ENCODE measurements around the gene ZFP2.
A peak's percentile ranks its signal among the peaks of the same experiment; 100 is the strongest.
"Not testable (repeated sequence)": the region's sequence is repeated elsewhere in the genome, so short reads cannot be mapped to it uniquely, and the experiment has no call there.

The ZFP2 gene

GRCh38 chr5:178895615-178896571 is at the start of gene ZFP2:
TSS of gene ZFP2 (plus strand) at chr5:178895913. CDS start at chr5:178931314, 35,401 bp downstream.
- H3K9me3 ChIP-seq (ENCODE audit: insufficient read depth, low read length): no peaks in the 10 kb centered on the region
- DNase-seq (ENCODE audit: low read depth, low spot score): peak; percentile 49
- peak within 1 kb of the TSS; percentile 88 for H3K9ac ChIP-seq (ENCODE audit: insufficient read length, low read depth)
- TF ChIP-seq SUZ12 (IDR thresholded peaks at IDR 0.05; ENCODE audit: extremely low read depth, insufficient read depth, insufficient read length) (no peak), ZNF274 (IDR thresholded peaks at IDR 0.05; ENCODE audit: low read depth, low read length) (no peak), YY1 (IDR thresholded peaks at IDR 0.05; ENCODE audit: insufficient read depth, insufficient read length) (no peak)
- no peaks in the 10 kb centered on the region for H3K27me3 ChIP-seq (ENCODE audit: insufficient read depth, insufficient read length)
- no peaks in the 10 kb centered on the region for H3K36me3 ChIP-seq (ENCODE audit: insufficient read depth, insufficient read length, low read length)
- peak within 1 kb of the TSS; percentile 77 for H3K4me3 ChIP-seq (ENCODE audit: insufficient read length, low read depth)
- no peaks in the 10 kb centered on the region for H3K4me1 ChIP-seq (ENCODE audit: insufficient read depth, insufficient read length)

DNA sequence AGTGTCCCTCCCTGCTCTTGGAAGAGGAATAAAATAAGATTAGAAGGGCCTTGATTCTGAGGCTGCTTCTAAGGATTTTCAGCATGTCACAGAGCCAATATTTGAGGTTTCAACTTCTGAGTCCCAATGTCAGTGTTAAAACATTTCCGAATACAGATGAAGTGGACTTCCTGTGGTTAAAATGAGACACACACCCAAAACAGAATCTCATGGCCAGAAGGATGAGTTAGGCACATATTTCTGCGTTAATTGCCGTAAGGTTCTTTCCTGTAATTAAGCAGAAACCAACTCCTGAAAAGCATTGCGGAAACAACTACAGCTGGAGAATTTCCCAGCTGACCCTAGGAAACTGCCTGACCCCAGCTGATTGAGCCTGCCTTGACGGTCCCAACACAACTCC is 46.4 kb upstream of the ZFP2 start:
- H3K4me1 ChIP-seq (ENCODE audit: insufficient read depth, insufficient read length): no peaks in the 10 kb centered on the region
- no peaks in the 10 kb centered on the region for H3K36me3 ChIP-seq (ENCODE audit: insufficient read depth, insufficient read length, low read length)
- no peak overlapping the region for H3K9ac ChIP-seq (ENCODE audit: insufficient read length, low read depth)
- no peaks in the 10 kb centered on the region for H3K9me3 ChIP-seq (ENCODE audit: insufficient read depth, low read length)
- no peaks in the 10 kb centered on the region for H3K27me3 ChIP-seq (ENCODE audit: insufficient read depth, insufficient read length)
- no peak overlapping the region for H3K4me3 ChIP-seq (ENCODE audit: insufficient read length, low read depth)
- TF ChIP-seq ZNF274 (IDR thresholded peaks at IDR 0.05; ENCODE audit: low read depth, low read length) (no peak), YY1 (IDR thresholded peaks at IDR 0.05; ENCODE audit: insufficient read depth, insufficient read length) (no peak), SUZ12 (IDR thresholded peaks at IDR 0.05; ENCODE audit: extremely low read depth, insufficient read depth, insufficient read length) (no peak)
- no peak for DNase-seq (ENCODE audit: low read depth, low spot score)

- no peak for TF ChIP-seq ZNF274 (IDR thresholded peaks at IDR 0.05; ENCODE audit: low read depth, low read length)
- no peak for TF ChIP-seq SUZ12 (IDR thresholded peaks at IDR 0.05; ENCODE audit: extremely low read depth, insufficient read depth, insufficient read length)
- no peak for TF ChIP-seq YY1 (IDR thresholded peaks at IDR 0.05; ENCODE audit: insufficient read depth, insufficient read length)
- no peaks in the 10 kb centered on the region for H3K4me1 ChIP-seq (ENCODE audit: insufficient read depth, insufficient read length)
- no peaks in the 10 kb centered on the region for H3K9me3 ChIP-seq (ENCODE audit: insufficient read depth, low read length)
- no peaks in the 10 kb centered on the region for H3K27me3 ChIP-seq (ENCODE audit: insufficient read depth, insufficient read length)
- no peak for DNase-seq (ENCODE audit: low read depth, low spot score)
- no peak overlapping the region for H3K9ac ChIP-seq (ENCODE audit: insufficient read length, low read depth)
- H3K36me3 ChIP-seq (ENCODE audit: insufficient read depth, insufficient read length, low read length): no peaks in the 10 kb centered on the region
- H3K4me3 ChIP-seq (ENCODE audit: insufficient read length, low read depth): no peak overlapping the region
Measured at GRCh38 chr5:178851951-178852350, 43.8 kb upstream of the ZFP2 start.

- no peak for DNase-seq (ENCODE audit: low read depth, low spot score)
- no peaks in the 10 kb centered on the region for H3K27me3 ChIP-seq (ENCODE audit: insufficient read depth, insufficient read length)
- no peaks in the 10 kb centered on the region for H3K36me3 ChIP-seq (ENCODE audit: insufficient read depth, insufficient read length, low read length)
- no peaks in the 10 kb centered on the region for H3K9me3 ChIP-seq (ENCODE audit: insufficient read depth, low read length)
- TF ChIP-seq ZNF274 (IDR thresholded peaks at IDR 0.05; ENCODE audit: low read depth, low read length) (no peak), SUZ12 (IDR thresholded peaks at IDR 0.05; ENCODE audit: extremely low read depth, insufficient read depth, insufficient read length) (no peak), YY1 (IDR thresholded peaks at IDR 0.05; ENCODE audit: insufficient read depth, insufficient read length) (no peak)
- no peak overlapping the region for H3K9ac ChIP-seq (ENCODE audit: insufficient read length, low read depth)
- no peak overlapping the region for H3K4me3 ChIP-seq (ENCODE audit: insufficient read length, low read depth)
- no peaks in the 10 kb centered on the region for H3K4me1 ChIP-seq (ENCODE audit: insufficient read depth, insufficient read length)
Measured at GRCh38 chr5:178854284-178854683, 41.4 kb upstream of the ZFP2 start.

DNA sequence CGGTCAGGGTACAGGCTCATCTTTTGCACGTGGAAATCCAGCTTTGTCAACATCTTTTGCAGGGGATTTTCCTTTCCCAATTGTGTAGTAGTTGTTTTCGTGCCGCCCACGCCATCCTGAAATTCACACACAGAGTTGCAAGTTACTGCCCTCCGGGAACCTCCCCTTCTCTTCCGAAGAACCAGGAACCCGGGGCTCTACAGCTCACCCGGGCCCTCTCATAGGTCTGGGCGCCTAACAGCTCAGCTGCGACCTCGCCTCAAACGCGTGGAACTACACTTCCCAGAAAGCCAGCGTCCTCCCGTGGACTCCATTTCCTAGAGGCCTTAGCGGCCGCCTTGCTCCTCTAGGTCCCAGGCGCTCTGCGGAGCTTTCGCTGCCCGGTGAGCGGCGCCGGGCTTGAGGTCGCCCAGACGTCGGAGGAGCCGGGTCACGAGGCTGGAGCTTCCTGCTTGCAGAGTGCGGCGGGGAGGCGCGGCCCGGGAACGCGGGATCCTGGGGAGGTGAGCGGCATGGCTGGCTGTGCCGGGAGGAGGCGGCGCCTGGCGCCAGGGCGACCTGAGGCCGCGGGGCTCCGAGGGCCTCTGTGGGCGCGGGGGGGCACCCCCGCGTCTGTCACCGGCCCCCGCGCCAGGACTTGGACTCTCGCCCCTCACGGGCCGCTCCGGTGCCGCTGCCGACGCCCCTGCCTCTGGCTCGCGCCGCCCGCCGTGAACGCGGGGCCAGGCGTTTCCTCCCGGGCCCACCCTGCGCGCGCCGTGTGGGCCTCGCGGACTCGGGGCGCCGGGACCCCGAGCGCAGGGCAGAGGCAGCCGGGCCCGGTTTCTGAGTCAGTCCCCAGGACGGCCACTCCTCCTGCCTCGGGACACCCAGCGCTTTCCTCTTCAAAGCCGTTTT is 35.8 kb upstream of the ZFP2 start, which contains the start of gene ZNF354B:
ZNF354B (plus strand) TSS at position 329 of the 897 bp plus-strand sequence. CDS start 1,095 bp downstream, outside the sequence.
- TF ChIP-seq SUZ12 (IDR thresholded peaks at IDR 0.05; ENCODE audit: extremely low read depth, insufficient read depth, insufficient read length): no peak
- no peak for TF ChIP-seq ZNF274 (IDR thresholded peaks at IDR 0.05; ENCODE audit: low read depth, low read length)
- TF ChIP-seq YY1 (IDR thresholded peaks at IDR 0.05; ENCODE audit: insufficient read depth, insufficient read length): no peak
- Histone ChIP-seq H3K9ac (ENCODE audit: insufficient read length, low read depth) (peak within 1 kb of the TSS; percentile 81), H3K36me3 (ENCODE audit: insufficient read depth, insufficient read length, low read length) (peaks cover 15% of the 10 kb centered on the region), H3K27me3 (ENCODE audit: insufficient read depth, insufficient read length) (no peaks in the 10 kb centered on the region), H3K9me3 (ENCODE audit: insufficient read depth, low read length) (no peaks in the 10 kb centered on the region), H3K4me3 (ENCODE audit: insufficient read length, low read depth) (peak within 1 kb of the TSS; percentile 68), H3K4me1 (ENCODE audit: insufficient read depth, insufficient read length) (no peaks in the 10 kb centered on the region)
- DNase-seq (ENCODE audit: low read depth, low spot score): peak; percentile 86

DNA sequence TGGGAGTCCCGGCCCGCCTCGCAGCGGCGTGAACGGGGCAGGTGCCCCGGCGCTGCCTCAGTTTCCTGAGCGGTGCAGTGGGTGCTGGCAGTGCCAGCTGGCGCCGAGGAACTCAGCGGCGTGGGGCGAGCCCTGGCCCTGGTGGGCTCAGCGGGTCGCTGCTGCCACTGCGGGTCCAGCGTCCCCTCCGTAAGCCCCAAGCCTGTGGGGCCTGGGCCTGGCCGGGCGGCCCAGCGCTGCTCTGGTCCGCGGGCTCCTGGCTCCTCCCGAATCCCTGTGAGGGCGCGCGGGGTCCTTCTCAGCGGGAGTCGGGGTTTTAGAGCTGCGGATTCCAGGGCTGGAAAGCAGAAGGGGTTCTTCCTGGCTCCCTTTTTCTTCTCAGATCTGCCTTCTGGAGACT is 35.1 kb upstream of the ZFP2 start:
- H3K9ac ChIP-seq (ENCODE audit: insufficient read length, low read depth); H3K4me1 ChIP-seq (ENCODE audit: insufficient read depth, insufficient read length); H3K27me3 ChIP-seq (ENCODE audit: insufficient read depth, insufficient read length); H3K9me3 ChIP-seq (ENCODE audit: insufficient read depth, low read length); DNase-seq (ENCODE audit: low read depth, low spot score): not testable (repeated sequence)
- Histone ChIP-seq H3K4me3 (ENCODE audit: insufficient read length, low read depth) (peak overlapping the region; percentile 68), H3K36me3 (ENCODE audit: insufficient read depth, insufficient read length, low read length) (peaks cover 17% of the 10 kb centered on the region)

- H3K9ac ChIP-seq (ENCODE audit: insufficient read length, low read depth): no peak overlapping the region
- H3K36me3 ChIP-seq (ENCODE audit: insufficient read depth, insufficient read length, low read length): peaks cover 28% of the 10 kb centered on the region
Measured at GRCh38 chr5:178861627-178862026, 34.1 kb upstream of the ZFP2 start.

More at GRCh38 chr5:178861627-178862026, 34.1 kb upstream of the ZFP2 start:
- Histone ChIP-seq H3K9me3 (ENCODE audit: insufficient read depth, low read length) (no peaks in the 10 kb centered on the region), H3K27me3 (ENCODE audit: insufficient read depth, insufficient read length) (no peaks in the 10 kb centered on the region), H3K4me1 (ENCODE audit: insufficient read depth, insufficient read length) (no peaks in the 10 kb centered on the region), H3K4me3 (ENCODE audit: insufficient read length, low read depth) (no peak overlapping the region)
- no peak for DNase-seq (ENCODE audit: low read depth, low spot score)
- no peak for TF ChIP-seq ZNF274 (IDR thresholded peaks at IDR 0.05; ENCODE audit: low read depth, low read length)
- TF ChIP-seq SUZ12 (IDR thresholded peaks at IDR 0.05; ENCODE audit: extremely low read depth, insufficient read depth, insufficient read length): no peak
- no peak for TF ChIP-seq YY1 (IDR thresholded peaks at IDR 0.05; ENCODE audit: insufficient read depth, insufficient read length)
